NCI-H345 treated with DMSO at 0.1 percent for 48 hours (cell line): ENCODE data around the gene PREB.
"Not testable (repeated sequence)": the region's sequence is repeated elsewhere in the genome, so short reads cannot be mapped to it uniquely, and the experiment has no call there.

Experiments used
- DNase-seq: peaks from one replicate; lab custom pipeline; 2025; ENCODE audit not compliant: unreplicated experiment; lab: John Stamatoyannopoulos, UW

PREB gene

GRCh38 chr2:27127883-27128667, 6.4 kb downstream of the PREB start:
- DNase-seq, result no peak

GRCh38 chr2:27126252-27126710, 8.2 kb downstream of the PREB start:
- no peak for DNase-seq

GRCh38 chr2:27125104-27125503, 9.3 kb downstream of the PREB start:
- no peak for DNase-seq

- DNase-seq, result peak; percentile 17
These were observed 10.9 kb downstream of the PREB start, which contains the start of gene ABHD1 for GRCh38 chr2:27123302-27124150. Gene ABHD1, plus strand, starts transcription at chr2:27123815. Its CDS starts 134 bp downstream, at chr2:27123949.

- DNase-seq, result no peak
These were observed 11.6 kb downstream of the PREB start for GRCh38 chr2:27122791-27123190.

GRCh38 chr2:27121906-27122305, 12.5 kb downstream of the PREB start:
- DNase-seq, result no peak

GRCh38 chr2:27119330-27119670, 15.1 kb downstream of the PREB start:
- not testable (repeated sequence) for DNase-seq

- no peak for DNase-seq
These were observed 15.7 kb downstream of the PREB start, which contains the start of gene CGREF1 for GRCh38 chr2:27118525-27119329. Gene CGREF1, minus strand, starts transcription at chr2:27119128. Its CDS starts 14,762 bp downstream, at chr2:27104366.

GRCh38 chr2:27117995-27118524, 16.4 kb downstream of the PREB start:
- no peak for DNase-seq

GRCh38 chr2:27115519-27115918, 18.9 kb downstream of the PREB start:
- no peak for DNase-seq

- not testable (repeated sequence) for DNase-seq
These were observed 22.9 kb downstream of the PREB start for GRCh38 chr2:27111392-27112078.

- DNase-seq, result not testable (repeated sequence)
These were observed 23.7 kb downstream of the PREB start for GRCh38 chr2:27110603-27111352.

GRCh38 chr2:27109083-27109482, 25.4 kb downstream of the PREB start:
- DNase-seq, result no peak

- DNase-seq, result no peak
These were observed 26.2 kb downstream of the PREB start for GRCh38 chr2:27108221-27108620.

GRCh38 chr2:27105981-27106380, 28.5 kb downstream of the PREB start:
- DNase-seq, result no peak

GRCh38 chr2:27102329-27102728, 32.1 kb downstream of the PREB start:
- DNase-seq, result no peak

GRCh38 chr2:27100036-27100435, 34.4 kb downstream of the PREB start:
- DNase-seq, result no peak

- no peak for DNase-seq
These were observed 35.0 kb downstream of the PREB start for GRCh38 chr2:27099334-27099955.

- no peak for DNase-seq
These were observed 37.1 kb downstream of the PREB start for GRCh38 chr2:27097341-27097740.
